Stimulated activated naive CD8-positive, alpha-beta T cell treated with anti-CD3 and anti-CD28 coated beads, Interleukin-15, Interleukin-2, amounts not matched to agents 100 ng/mL and 50 ng/mL, for 24 hours (primary cell): Measurements from ENCODE around the gene PRR5L.

Experiments
- H3K27ac Mint-ChIP-seq: one replicate; pipeline ENCODE4 v1.8.0; 2021; ENCODE audit warnings: mild to moderate bottlenecking, mixed read lengths
- H3K27me3 Mint-ChIP-seq: one replicate; pipeline ENCODE4 v1.8.0; 2021; ENCODE audit warnings: mixed read lengths
- H3K36me3 Mint-ChIP-seq: one replicate; pipeline ENCODE4 v1.8.0; 2021; ENCODE audit warnings: low read depth, mixed read lengths
- H3K4me1 Mint-ChIP-seq: one replicate; pipeline ENCODE4 v1.8.0; 2021; ENCODE audit warnings: low read depth, mixed read lengths
- H3K4me3 Mint-ChIP-seq: one replicate; pipeline ENCODE4 v1.8.0; 2021; ENCODE audit warnings: mild to moderate bottlenecking, mixed read lengths
- H3K9me3 Mint-ChIP-seq: one replicate; pipeline ENCODE4 v1.8.0; 2021; ENCODE audit warnings: mixed read lengths

The PRR5L gene

GRCh38 chr11:36268337-36268985, 27.6 kb upstream of the PRR5L start:
- H3K27ac Mint-ChIP-seq, result no peak overlapping the region
- H3K36me3 Mint-ChIP-seq, result peaks cover 14% of the 10 kb centered on the region
- H3K4me3 Mint-ChIP-seq, result no peak overlapping the region
- H3K9me3 Mint-ChIP-seq, result no peaks in the 10 kb centered on the region
- no peaks in the 10 kb centered on the region for H3K4me1 Mint-ChIP-seq
- no peaks in the 10 kb centered on the region for H3K27me3 Mint-ChIP-seq

- Mint-ChIP-seq H3K9me3 (no peaks in the 10 kb centered on the region), H3K27me3 (no peaks in the 10 kb centered on the region), H3K4me3 (no peak overlapping the region), H3K27ac (no peak overlapping the region), H3K36me3 (peaks cover 35% of the 10 kb centered on the region), H3K4me1 (no peaks in the 10 kb centered on the region)
These were observed 25.4 kb upstream of the PRR5L start for GRCh38 chr11:36270701-36271100.

- Mint-ChIP-seq H3K36me3 (peaks cover 36% of the 10 kb centered on the region), H3K4me3 (no peak overlapping the region), H3K4me1 (no peaks in the 10 kb centered on the region), H3K27me3 (no peaks in the 10 kb centered on the region), H3K9me3 (no peaks in the 10 kb centered on the region), H3K27ac (no peak overlapping the region)
These were observed 24.2 kb upstream of the PRR5L start for GRCh38 chr11:36271794-36272407.

GRCh38 chr11:36273110-36273509, 23.0 kb upstream of the PRR5L start:
- peaks cover 36% of the 10 kb centered on the region for H3K36me3 Mint-ChIP-seq

GRCh38 chr11:36274414-36274813, 21.7 kb upstream of the PRR5L start:
- H3K4me3 Mint-ChIP-seq, result no peak overlapping the region
- no peaks in the 10 kb centered on the region for H3K4me1 Mint-ChIP-seq
- no peak overlapping the region for H3K27ac Mint-ChIP-seq
- no peaks in the 10 kb centered on the region for H3K27me3 Mint-ChIP-seq
- no peaks in the 10 kb centered on the region for H3K9me3 Mint-ChIP-seq
- H3K36me3 Mint-ChIP-seq, result peaks cover 41% of the 10 kb centered on the region

More at GRCh38 chr11:36273110-36273509, 23.0 kb upstream of the PRR5L start:
- no peak overlapping the region for H3K27ac Mint-ChIP-seq
- H3K9me3 Mint-ChIP-seq, result no peaks in the 10 kb centered on the region
- no peaks in the 10 kb centered on the region for H3K4me1 Mint-ChIP-seq
- no peaks in the 10 kb centered on the region for H3K27me3 Mint-ChIP-seq
- H3K4me3 Mint-ChIP-seq, result no peak overlapping the region

- Mint-ChIP-seq H3K4me1 (peaks cover 9% of the 10 kb centered on the region), H3K4me3 (no peak overlapping the region), H3K27me3 (no peaks in the 10 kb centered on the region), H3K9me3 (no peaks in the 10 kb centered on the region), H3K27ac (no peak overlapping the region), H3K36me3 (peaks cover 42% of the 10 kb centered on the region)
These were observed 17.4 kb upstream of the PRR5L start for GRCh38 chr11:36278531-36279282.

GRCh38 chr11:36280531-36280930, 15.6 kb upstream of the PRR5L start:
- Mint-ChIP-seq H3K36me3 (peaks cover 25% of the 10 kb centered on the region), H3K27me3 (no peaks in the 10 kb centered on the region), H3K4me1 (peaks cover 18% of the 10 kb centered on the region), H3K9me3 (no peaks in the 10 kb centered on the region), H3K27ac (no peak overlapping the region), H3K4me3 (no peak overlapping the region)

- H3K27me3 Mint-ChIP-seq, result no peaks in the 10 kb centered on the region
- no peak overlapping the region for H3K27ac Mint-ChIP-seq
- H3K36me3 Mint-ChIP-seq, result peaks cover 22% of the 10 kb centered on the region
- no peak overlapping the region for H3K4me3 Mint-ChIP-seq
- H3K9me3 Mint-ChIP-seq, result no peaks in the 10 kb centered on the region
- peaks cover 21% of the 10 kb centered on the region for H3K4me1 Mint-ChIP-seq
These were observed 14.2 kb upstream of the PRR5L start for GRCh38 chr11:36281850-36282249.

- Mint-ChIP-seq H3K27me3 (no peaks in the 10 kb centered on the region), H3K4me1 (peaks cover 26% of the 10 kb centered on the region), H3K36me3 (peaks cover 22% of the 10 kb centered on the region), H3K27ac (no peak overlapping the region), H3K4me3 (no peak overlapping the region), H3K9me3 (no peaks in the 10 kb centered on the region)
These were observed 13.2 kb upstream of the PRR5L start for GRCh38 chr11:36282926-36283325.

- Mint-ChIP-seq H3K27ac (peak overlapping the region; percentile 86), H3K36me3 (no peaks in the 10 kb centered on the region), H3K4me3 (peak overlapping the region; percentile 94), H3K4me1 (peaks cover 43% of the 10 kb centered on the region), H3K27me3 (no peaks in the 10 kb centered on the region), H3K9me3 (no peaks in the 10 kb centered on the region)
These were observed 7.5 kb upstream of the PRR5L start for GRCh38 chr11:36288442-36289225.

GRCh38 chr11:36289226-36289852, 6.7 kb upstream of the PRR5L start, which contains the start of gene COMMD9:
Gene COMMD9, minus strand, starts transcription at chr11:36289424. Its CDS starts 12 bp downstream, at chr11:36289412.
- Mint-ChIP-seq H3K36me3 (no peaks in the 10 kb centered on the region), H3K4me3 (peak within 1 kb of the TSS; percentile 94), H3K9me3 (no peaks in the 10 kb centered on the region), H3K27ac (peak within 1 kb of the TSS; percentile 86), H3K27me3 (no peaks in the 10 kb centered on the region), H3K4me1 (peaks cover 40% of the 10 kb centered on the region)

GRCh38 chr11:36292311-36292722, 3.8 kb upstream of the PRR5L start:
- Mint-ChIP-seq H3K4me3 (no peak overlapping the region), H3K27me3 (no peaks in the 10 kb centered on the region)

GRCh38 chr11:36296884-36297543, 926 bp downstream of the PRR5L start:
- no peaks in the 10 kb centered on the region for H3K9me3 Mint-ChIP-seq
- no peak overlapping the region for H3K27ac Mint-ChIP-seq
- peaks cover 2% of the 10 kb centered on the region for H3K27me3 Mint-ChIP-seq
- H3K4me1 Mint-ChIP-seq, result peaks cover 5% of the 10 kb centered on the region
- no peak overlapping the region for H3K4me3 Mint-ChIP-seq
- no peaks in the 10 kb centered on the region for H3K36me3 Mint-ChIP-seq

More at GRCh38 chr11:36292311-36292722, 3.8 kb upstream of the PRR5L start:
- Mint-ChIP-seq H3K36me3 (no peaks in the 10 kb centered on the region), H3K4me1 (peaks cover 31% of the 10 kb centered on the region), H3K27ac (no peak overlapping the region), H3K9me3 (no peaks in the 10 kb centered on the region)

- H3K4me3 Mint-ChIP-seq, result no peak overlapping the region
- no peaks in the 10 kb centered on the region for H3K9me3 Mint-ChIP-seq
- H3K4me1 Mint-ChIP-seq, result no peaks in the 10 kb centered on the region
- no peaks in the 10 kb centered on the region for H3K36me3 Mint-ChIP-seq
- peaks cover 8% of the 10 kb centered on the region for H3K27me3 Mint-ChIP-seq
- no peak overlapping the region for H3K27ac Mint-ChIP-seq
These were observed 4.6 kb downstream of the PRR5L start for GRCh38 chr11:36300650-36301049.
